Globus pallidus (tissue), 1 donor: ENCODE data around the gene LOC128125822.
"Not testable (repeated sequence)": the region's sequence is repeated elsewhere in the genome, so short reads cannot be mapped to it uniquely, and the experiment has no call there.

Experiments used
- DNase-seq: peaks from one replicate; pipeline ENCODE4 v3.0.0-alpha.2; 2015; ENCODE audit warnings: low spot score

The LOC128125822 gene

GRCh38 chr6:63572044-63572746, at the start of gene LOC128125822, which contains the start of gene PTP4A1:
Gene LOC128125822 (plus strand): TSS chr6:63572480.
Gene PTP4A1 (plus strand): TSS chr6:63572480. CDS start chr6:63576881, 4,401 bp downstream.
- peak; percentile 98 for DNase-seq

- not testable (repeated sequence) for DNase-seq
These were observed 49.4 kb upstream of the LOC128125822 start for GRCh38 chr6:63522911-63523287.

GRCh38 chr6:63523630-63524029, 48.6 kb upstream of the LOC128125822 start:
- DNase-seq: no peak

- no peak for DNase-seq
These were observed 46.9 kb upstream of the LOC128125822 start for GRCh38 chr6:63525186-63525878.

GRCh38 chr6:63526931-63527330, 45.3 kb upstream of the LOC128125822 start:
- no peak for DNase-seq

GRCh38 chr6:63527658-63528514, 44.4 kb upstream of the LOC128125822 start:
- DNase-seq: no peak

GRCh38 chr6:63529498-63529897, 42.8 kb upstream of the LOC128125822 start:
- DNase-seq: no peak

GRCh38 chr6:63530182-63530581, 42.1 kb upstream of the LOC128125822 start:
- no peak for DNase-seq

- DNase-seq: no peak
These were observed 41.3 kb upstream of the LOC128125822 start for GRCh38 chr6:63530991-63531390.

- no peak for DNase-seq
These were observed 39.3 kb upstream of the LOC128125822 start for GRCh38 chr6:63533026-63533425.

GRCh38 chr6:63533952-63534351, 38.3 kb upstream of the LOC128125822 start:
- no peak for DNase-seq

GRCh38 chr6:63537201-63537958, 34.9 kb upstream of the LOC128125822 start:
- no peak for DNase-seq

- DNase-seq: no peak
These were observed 34.4 kb upstream of the LOC128125822 start for GRCh38 chr6:63537959-63538300.

GRCh38 chr6:63538550-63538949, 33.7 kb upstream of the LOC128125822 start:
- no peak for DNase-seq

GRCh38 chr6:63543001-63543400, 29.3 kb upstream of the LOC128125822 start:
- DNase-seq: no peak

GRCh38 chr6:63543982-63544381, 28.3 kb upstream of the LOC128125822 start:
- no peak for DNase-seq

GRCh38 chr6:63546236-63546635, 26.0 kb upstream of the LOC128125822 start:
- DNase-seq: no peak

GRCh38 chr6:63546697-63547096, 25.6 kb upstream of the LOC128125822 start:
- no peak for DNase-seq

- no peak for DNase-seq
These were observed 23.2 kb upstream of the LOC128125822 start for GRCh38 chr6:63549076-63549475.

- no peak for DNase-seq
These were observed 19.1 kb upstream of the LOC128125822 start for GRCh38 chr6:63553208-63553607.

GRCh38 chr6:63553900-63554299, 18.4 kb upstream of the LOC128125822 start:
- DNase-seq: no peak

- DNase-seq: no peak
These were observed 17.5 kb upstream of the LOC128125822 start for GRCh38 chr6:63554782-63555181.
